SJCRH30 (cell line): ENCODE results near the gene SIAH3. TPM values are rescaled to one million over a fixed set of nuclear protein-coding genes. Genes with fewer than 3 reads are reported as not detected.
"Not testable (repeated sequence)": the region's sequence is repeated elsewhere in the genome, so short reads cannot be mapped to it uniquely, and the experiment has no call there.

Source experiments
- DNase-seq, 2 experiments: peaks; one replicate each; pipeline ENCODE4 v3.0.0-alpha.2; 2015 to 2020
- H3K27ac ChIP-seq: fragments of 250-450 bp; sonication (Bioruptor Pico); 2 replicates; pipeline ENCODE4 v1.5.1; 2020; ENCODE audit warnings: mild to moderate bottlenecking, moderate library complexity
- H3K27me3 ChIP-seq: fragments of 250-450 bp; sonication (Bioruptor Pico); 2 replicates; pipeline ENCODE4 v1.5.1; 2020; ENCODE audit warnings: mild to moderate bottlenecking, moderate library complexity
- H3K36me3 ChIP-seq: fragments of 250-450 bp; sonication (Bioruptor Pico); 2 replicates; pipeline ENCODE4 v1.5.1; 2020; ENCODE audit warnings: mild to moderate bottlenecking, moderate library complexity
- H3K4me1 ChIP-seq: fragments of 250-450 bp; sonication (Bioruptor Pico); 2 replicates; pipeline ENCODE4 v1.5.1; 2020; ENCODE audit warnings: mild to moderate bottlenecking, moderate library complexity
- H3K4me3 ChIP-seq: fragments of 250-450 bp; sonication (Bioruptor Pico); 2 replicates; pipeline ENCODE4 v1.5.1; 2020; ENCODE audit warnings: mild to moderate bottlenecking, moderate library complexity
- H3K9me3 ChIP-seq: fragments of 250-450 bp; sonication (Bioruptor Pico); replicated peaks from 2 replicates; pipeline ENCODE4 v1.5.1; 2020; ENCODE audit warnings: mild to moderate bottlenecking, moderate library complexity
- total RNA-seq: library from RNA; depleted of rRNA; stranded (reverse); fragments of >200 nt; shearing (Covaris generic); gene quantifications from 2 replicates; pipeline ENCODE4 v1.2.3, GENCODE V29; 2014

SIAH3 gene
- total RNA-seq, 1 experiment from 2014 or later: not detected

- Histone ChIP-seq H3K4me3 (no peak overlapping the region), H3K4me1 (no peaks in the 10 kb centered on the region), H3K36me3 (no peaks in the 10 kb centered on the region), H3K9me3 (no peaks in the 10 kb centered on the region), H3K27me3 (no peaks in the 10 kb centered on the region), H3K27ac (no peak overlapping the region)
- DNase-seq: no peak
Measured at GRCh38 chr13:45763419-45763818, 88.1 kb downstream of the SIAH3 start.

GRCh38 chr13:45757589-45757988 is 94.0 kb downstream of the SIAH3 start:
- not testable (repeated sequence) for H3K27ac ChIP-seq, H3K36me3 ChIP-seq, H3K4me1 ChIP-seq, H3K9me3 ChIP-seq, H3K27me3 ChIP-seq, H3K4me3 ChIP-seq, DNase-seq

GRCh38 chr13:45756498-45756897 is 95.1 kb downstream of the SIAH3 start:
- not testable (repeated sequence) for H3K9me3 ChIP-seq, H3K4me1 ChIP-seq, DNase-seq, H3K36me3 ChIP-seq, H3K27ac ChIP-seq, H3K27me3 ChIP-seq, H3K4me3 ChIP-seq

DNA sequence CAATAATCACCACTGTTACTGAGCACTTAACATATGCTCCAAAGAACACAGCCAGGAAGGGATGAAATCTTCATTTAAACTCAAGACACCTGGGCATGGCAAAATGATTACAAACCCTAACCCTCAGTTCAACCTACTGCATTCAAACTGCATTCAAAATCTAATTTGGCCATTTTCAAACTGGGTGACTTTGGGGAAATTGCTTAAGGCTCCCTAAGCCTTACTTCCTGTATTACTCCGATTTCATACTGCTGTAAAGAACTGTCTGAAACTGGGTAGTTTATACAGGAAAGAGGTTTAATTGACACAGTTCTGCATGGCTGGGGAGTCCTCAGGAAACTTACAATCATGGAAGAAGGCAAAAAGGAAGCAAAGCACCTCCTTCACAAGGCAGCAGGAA is 99.0 kb downstream of the SIAH3 start:
- Histone ChIP-seq H3K9me3 (no peaks in the 10 kb centered on the region), H3K27me3 (no peaks in the 10 kb centered on the region; the same call in none of the 2 replicates), H3K27ac (no peak overlapping the region), H3K4me1 (no peaks in the 10 kb centered on the region), H3K36me3 (no peaks in the 10 kb centered on the region), H3K4me3 (no peak overlapping the region)
- no peak for DNase-seq

GRCh38 chr13:45751885-45752284 is 99.7 kb downstream of the SIAH3 start:
- no peak for DNase-seq
- Histone ChIP-seq H3K27me3 (no peaks in the 10 kb centered on the region; the same call in none of the 2 replicates), H3K27ac (no peak overlapping the region), H3K36me3 (no peaks in the 10 kb centered on the region), H3K9me3 (no peaks in the 10 kb centered on the region), H3K4me3 (no peak overlapping the region), H3K4me1 (no peaks in the 10 kb centered on the region)

GRCh38 chr13:45750566-45750965 is 101.0 kb downstream of the SIAH3 start:
- Histone ChIP-seq H3K4me3 (no peak overlapping the region), H3K27me3 (no peaks in the 10 kb centered on the region; the same call in none of the 2 replicates), H3K4me1 (no peaks in the 10 kb centered on the region), H3K9me3 (no peaks in the 10 kb centered on the region), H3K36me3 (no peaks in the 10 kb centered on the region), H3K27ac (no peak overlapping the region)
- no peak for DNase-seq

DNA sequence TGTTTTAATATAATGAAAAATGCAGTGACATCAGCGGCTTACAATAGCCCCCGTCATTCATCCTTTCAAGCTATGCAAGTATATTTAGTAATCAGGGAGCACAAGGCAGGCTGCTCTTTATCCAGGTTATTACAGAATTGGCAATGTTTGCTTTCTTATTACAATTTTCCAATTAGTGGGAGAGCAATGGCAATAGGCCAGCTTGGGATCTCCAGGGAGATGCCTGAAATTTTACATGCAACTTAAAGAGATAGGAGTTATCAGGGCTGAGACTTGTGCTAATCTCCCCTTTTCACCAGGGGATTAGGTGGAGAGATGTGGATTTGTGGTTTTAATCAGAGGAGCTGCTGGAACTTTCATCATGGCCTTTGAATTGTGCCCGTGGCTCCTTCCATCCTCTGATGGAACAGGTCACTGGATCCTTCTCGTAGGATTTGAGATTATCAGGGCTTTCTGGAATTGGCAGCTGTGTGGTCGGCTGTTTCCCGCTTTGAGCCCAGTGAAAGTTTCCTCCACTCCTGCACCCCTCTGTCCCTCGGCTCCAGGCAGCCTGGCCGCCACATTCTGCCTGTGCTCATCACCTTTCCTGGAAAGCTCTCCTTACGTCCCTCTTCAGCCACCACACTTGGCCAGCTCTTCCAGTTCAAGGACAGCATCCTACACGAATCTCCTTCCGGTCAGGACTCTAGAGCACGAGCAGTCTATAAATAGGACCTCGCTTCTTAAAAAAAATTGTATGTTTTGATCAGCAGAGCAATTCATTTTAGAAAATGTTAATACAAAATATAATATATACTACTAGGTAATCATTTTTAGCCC is 102.4 kb downstream of the SIAH3 start:
- H3K27ac ChIP-seq: no peak overlapping the region
- H3K27me3 ChIP-seq: no peaks in the 10 kb centered on the region; the same call in none of the 2 replicates
- DNase-seq: peak; percentile 10 to 36
- H3K36me3 ChIP-seq: no peaks in the 10 kb centered on the region
- no peaks in the 10 kb centered on the region for H3K9me3 ChIP-seq
- H3K4me3 ChIP-seq: no peak overlapping the region
- H3K4me1 ChIP-seq: no peaks in the 10 kb centered on the region

GRCh38 chr13:45747071-45747470 is 104.5 kb downstream of the SIAH3 start:
- DNase-seq: no peak

GRCh38 chr13:45744979-45745378 is 106.6 kb downstream of the SIAH3 start:
- DNase-seq: no peak
- Histone ChIP-seq H3K9me3 (no peaks in the 10 kb centered on the region), H3K27me3 (no peaks in the 10 kb centered on the region; the same call in none of the 2 replicates), H3K4me1 (no peaks in the 10 kb centered on the region), H3K4me3 (no peak overlapping the region), H3K36me3 (no peaks in the 10 kb centered on the region), H3K27ac (no peak overlapping the region)

More at GRCh38 chr13:45747071-45747470, 104.5 kb downstream of the SIAH3 start:
- H3K27ac ChIP-seq: no peak overlapping the region
- H3K27me3 ChIP-seq: no peaks in the 10 kb centered on the region; the same call in none of the 2 replicates
- H3K4me3 ChIP-seq: no peak overlapping the region
- H3K9me3 ChIP-seq: no peaks in the 10 kb centered on the region
- H3K4me1 ChIP-seq: no peaks in the 10 kb centered on the region
- no peaks in the 10 kb centered on the region for H3K36me3 ChIP-seq

DNA sequence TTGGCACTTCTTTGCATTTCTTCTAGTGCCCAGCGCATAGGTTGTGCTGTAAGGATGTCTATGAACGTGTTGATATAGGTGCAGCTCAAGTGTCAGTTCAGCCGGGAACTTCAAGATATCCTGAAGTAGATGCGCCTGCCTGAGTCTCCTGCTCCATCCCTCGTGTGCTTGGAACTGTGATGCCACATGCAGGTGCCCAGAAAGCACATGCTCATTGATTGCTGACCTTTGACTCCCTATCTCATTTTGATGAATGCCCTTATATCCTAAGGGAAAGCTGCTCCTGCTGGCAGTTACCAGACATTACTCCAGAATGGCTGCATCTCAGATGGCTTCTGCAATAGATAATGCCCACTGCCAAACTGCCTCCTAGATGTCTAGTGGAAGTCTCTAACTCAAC is 108.6 kb downstream of the SIAH3 start:
- H3K36me3 ChIP-seq: no peaks in the 10 kb centered on the region
- no peak overlapping the region for H3K27ac ChIP-seq
- H3K4me3 ChIP-seq: no peak overlapping the region
- no peaks in the 10 kb centered on the region for H3K4me1 ChIP-seq
- H3K27me3 ChIP-seq: no peaks in the 10 kb centered on the region
- H3K9me3 ChIP-seq: no peaks in the 10 kb centered on the region
- no peak for DNase-seq

DNA sequence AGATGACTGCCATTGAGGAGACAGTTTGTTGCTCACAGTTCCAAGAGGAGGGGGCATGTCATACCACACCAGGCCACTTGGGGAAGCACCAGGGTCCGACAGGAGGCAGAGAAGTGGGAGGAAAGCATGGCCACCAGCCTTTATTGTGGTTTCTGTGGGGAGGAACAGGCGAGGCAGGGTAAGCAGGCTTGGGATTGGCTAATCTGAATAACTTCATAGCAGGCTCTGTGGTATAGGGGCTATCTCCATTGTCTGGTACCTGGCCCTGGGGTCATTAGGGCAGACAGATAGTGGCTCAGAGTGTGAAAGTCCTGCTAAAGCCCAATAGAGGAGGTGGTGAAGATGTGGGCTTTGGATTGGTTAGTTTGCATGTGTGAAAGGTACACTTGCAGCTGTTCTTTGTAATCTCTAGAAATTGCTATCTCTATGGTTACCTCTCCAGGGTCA is 114.0 kb downstream of the SIAH3 start:
- DNase-seq: peak; percentile 13 to 22
- H3K9me3 ChIP-seq: no peaks in the 10 kb centered on the region
- H3K27me3 ChIP-seq: no peaks in the 10 kb centered on the region
- no peaks in the 10 kb centered on the region for H3K36me3 ChIP-seq
- H3K4me1 ChIP-seq: no peaks in the 10 kb centered on the region
- H3K27ac ChIP-seq: no peak overlapping the region
- H3K4me3 ChIP-seq: no peak overlapping the region

DNA sequence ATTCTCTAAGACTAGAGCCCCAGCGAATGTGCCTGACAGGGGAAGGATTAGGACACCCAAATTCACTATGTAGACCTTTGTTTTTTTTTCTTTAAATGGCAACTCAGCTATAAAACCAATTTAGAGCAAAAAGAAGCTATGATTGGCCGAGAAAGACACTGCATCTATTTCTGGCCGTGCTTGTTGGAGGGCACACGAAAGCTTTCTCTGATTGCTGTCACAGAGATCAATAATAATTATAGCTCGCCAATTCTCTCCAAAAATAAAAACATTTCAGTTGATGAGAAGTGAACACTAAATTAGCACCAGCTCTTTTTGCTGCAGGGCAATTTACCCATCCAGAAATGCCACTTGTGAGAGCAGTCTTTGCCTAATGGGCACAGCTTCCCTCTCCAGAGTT is 118.2 kb downstream of the SIAH3 start:
- H3K4me3 ChIP-seq: no peak overlapping the region
- no peaks in the 10 kb centered on the region for H3K27me3 ChIP-seq
- no peaks in the 10 kb centered on the region for H3K36me3 ChIP-seq
- no peaks in the 10 kb centered on the region for H3K9me3 ChIP-seq
- no peak for DNase-seq
- no peaks in the 10 kb centered on the region for H3K4me1 ChIP-seq
- H3K27ac ChIP-seq: no peak overlapping the region

DNA sequence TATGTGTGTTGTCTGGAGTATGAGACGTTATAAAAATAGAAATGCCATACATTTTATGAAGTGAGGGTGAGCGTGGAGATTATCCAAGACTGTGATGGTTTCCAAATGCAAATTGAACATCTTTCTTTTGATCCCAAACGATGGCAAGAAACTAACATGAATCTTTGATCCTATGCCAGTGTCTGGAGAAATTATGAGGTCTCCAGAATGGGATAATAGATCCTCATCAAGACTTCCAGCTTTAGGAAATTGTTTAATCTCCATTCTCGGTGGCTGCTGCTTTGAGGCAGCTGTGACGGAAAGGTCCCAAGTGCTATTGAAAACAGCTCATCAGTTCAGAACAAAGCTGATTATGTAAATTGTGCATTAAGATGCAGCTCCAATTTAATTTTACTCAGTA is 118.6 kb downstream of the SIAH3 start:
- Histone ChIP-seq H3K27me3 (no peaks in the 10 kb centered on the region), H3K4me1 (no peaks in the 10 kb centered on the region), H3K4me3 (no peak overlapping the region), H3K27ac (no peak overlapping the region), H3K36me3 (no peaks in the 10 kb centered on the region), H3K9me3 (no peaks in the 10 kb centered on the region)
- DNase-seq: no peak

- no peaks in the 10 kb centered on the region for H3K9me3 ChIP-seq
- no peaks in the 10 kb centered on the region for H3K27me3 ChIP-seq
- H3K36me3 ChIP-seq: no peaks in the 10 kb centered on the region
- no peaks in the 10 kb centered on the region for H3K4me1 ChIP-seq
- no peak overlapping the region for H3K27ac ChIP-seq
- no peak overlapping the region for H3K4me3 ChIP-seq
- DNase-seq: no peak
Measured at GRCh38 chr13:45731455-45731854, 120.1 kb downstream of the SIAH3 start.

GRCh38 chr13:45728759-45729158 is 122.8 kb downstream of the SIAH3 start:
- H3K27ac ChIP-seq: no peak overlapping the region
- no peaks in the 10 kb centered on the region for H3K27me3 ChIP-seq
- no peaks in the 10 kb centered on the region for H3K9me3 ChIP-seq
- H3K4me3 ChIP-seq: no peak overlapping the region
- no peaks in the 10 kb centered on the region for H3K4me1 ChIP-seq
- DNase-seq: peak in 1 of 2 experiments; percentile 16
- no peaks in the 10 kb centered on the region for H3K36me3 ChIP-seq
